SK-N-SH treated with all-trans-retinoic acid at 6 μM for 48 hours (cell line): ENCODE measurements around the gene AEBP1.

Experiments
- ISL1 ChIP-seq: fragments of 250-450 bp; sonication (Bioruptor Pico); IDR thresholded peaks from 2 replicates; pipeline ENCODE4 v2.1.2; 2022; ENCODE audit warnings: mild to moderate bottlenecking, moderate library complexity
- PPARA ChIP-seq: fragments of 250-450 bp; sonication (Bioruptor Pico); IDR thresholded peaks from 2 replicates; pipeline ENCODE4 v1.5.0; 2020; ENCODE audit warnings: mild to moderate bottlenecking, borderline replicate concordance
- TCF4 ChIP-seq: fragments of 250-450 bp; sonication (Bioruptor Pico); IDR thresholded peaks from 2 replicates; pipeline ENCODE4 v1.8.0; 2021; ENCODE audit warnings: mild to moderate bottlenecking, moderate library complexity, borderline replicate concordance
- TOX ChIP-seq: fragments of 250-450 bp; sonication (Bioruptor Pico); IDR thresholded peaks from 2 replicates; pipeline ENCODE4 v1.8.0; 2021; ENCODE audit warnings: mild to moderate bottlenecking, moderate library complexity, borderline replicate concordance
- ZC3H10 ChIP-seq: fragments of 250-450 bp; sonication (Bioruptor Pico); IDR thresholded peaks from 2 replicates; pipeline ENCODE4 v1.5.1; 2021; ENCODE audit warnings: mild to moderate bottlenecking, moderate library complexity
- ZFP3 ChIP-seq: fragments of 250-450 bp; sonication (Bioruptor Pico); IDR thresholded peaks from 2 replicates; pipeline ENCODE4 v1.5.0; 2020; ENCODE audit warnings: mild to moderate bottlenecking, moderate library complexity
- ZFP30 ChIP-seq: fragments of 450-650 bp; formaldehyde crosslinking; IDR thresholded peaks from 2 replicates; pipeline ENCODE4 v1.5.0; 2022; ENCODE audit warnings: mild to moderate bottlenecking, moderate library complexity
- ZNF565 ChIP-seq: fragments of 450-650 bp; formaldehyde crosslinking; conservative IDR thresholded peaks from 2 replicates; pipeline ENCODE4 v1.5.0; 2020; ENCODE audit warnings: low read depth, mild to moderate bottlenecking, moderate library complexity
- ZNF70 ChIP-seq: fragments of 450-650 bp; formaldehyde crosslinking; IDR thresholded peaks from 2 replicates; pipeline ENCODE4 v1.5.0; 2020; ENCODE audit warnings: mild to moderate bottlenecking, moderate library complexity

DNA sequence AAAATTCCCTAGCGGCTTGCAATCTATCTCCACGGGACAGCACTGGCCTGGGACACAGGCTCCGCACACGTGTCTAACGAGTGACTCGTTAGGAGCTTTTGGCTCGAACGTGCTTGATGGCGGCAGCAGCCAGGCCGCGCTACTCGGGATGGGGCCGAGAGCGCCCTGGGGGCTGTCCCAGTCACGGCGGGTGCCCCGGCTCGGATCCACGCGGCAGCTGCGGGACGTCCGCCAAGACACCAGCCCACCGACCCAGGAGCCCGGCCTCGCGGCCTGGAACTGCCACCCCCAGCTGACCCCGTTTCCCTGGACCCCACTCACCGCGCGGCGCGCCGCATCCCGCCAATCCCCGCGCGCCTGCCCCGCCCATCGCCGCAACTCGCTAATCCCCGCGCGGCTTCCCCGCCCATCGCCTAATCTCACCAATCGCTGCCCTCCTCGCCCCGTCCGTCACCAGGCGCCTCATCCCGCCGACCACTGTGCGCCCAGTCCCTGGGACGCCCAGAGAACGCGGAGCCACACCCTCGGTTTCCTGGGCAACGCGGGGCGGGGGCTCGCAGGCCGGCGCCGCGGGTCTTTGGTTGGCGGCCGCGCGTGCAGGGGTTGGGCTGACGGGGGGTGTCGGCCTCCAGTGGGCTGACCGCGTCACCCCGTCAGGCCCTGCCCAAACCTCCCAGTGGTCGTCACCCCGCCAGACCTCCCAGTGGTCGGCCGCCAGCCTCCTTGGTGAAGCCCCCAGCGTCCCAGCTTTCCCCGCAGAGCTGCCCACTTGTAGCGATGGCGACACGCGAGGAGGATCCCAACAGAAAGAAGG lies 19.3 kb downstream of the AEBP1 start, which contains the start of gene POLD2:
- TF ChIP-seq TCF4 (CRISPR knock-in tag) (no peak), ISL1 (CRISPR knock-in tag) (no peak), ZNF70 (CRISPR knock-in tag) (no peak), ZNF565 (CRISPR knock-in tag) (0 out of 2 replicates have a peak, but pooled peaks have one; percentile 29), ZFP3 (CRISPR knock-in tag) (no peak), ZC3H10 (no peak), TOX (CRISPR knock-in tag) (no peak), PPARA (CRISPR knock-in tag) (no peak), ZFP30 (CRISPR knock-in tag) (no peak)
